ENCODE results near the gene TRMT61A. TPM values are rescaled to one million over a fixed set of nuclear protein-coding genes. Genes with fewer than 3 reads are reported as not detected.

Gene TRMT61A
- polyA plus RNA-seq, 3 donors, result 2.7 to 7.1 (median 3.4) TPM

DNA sequence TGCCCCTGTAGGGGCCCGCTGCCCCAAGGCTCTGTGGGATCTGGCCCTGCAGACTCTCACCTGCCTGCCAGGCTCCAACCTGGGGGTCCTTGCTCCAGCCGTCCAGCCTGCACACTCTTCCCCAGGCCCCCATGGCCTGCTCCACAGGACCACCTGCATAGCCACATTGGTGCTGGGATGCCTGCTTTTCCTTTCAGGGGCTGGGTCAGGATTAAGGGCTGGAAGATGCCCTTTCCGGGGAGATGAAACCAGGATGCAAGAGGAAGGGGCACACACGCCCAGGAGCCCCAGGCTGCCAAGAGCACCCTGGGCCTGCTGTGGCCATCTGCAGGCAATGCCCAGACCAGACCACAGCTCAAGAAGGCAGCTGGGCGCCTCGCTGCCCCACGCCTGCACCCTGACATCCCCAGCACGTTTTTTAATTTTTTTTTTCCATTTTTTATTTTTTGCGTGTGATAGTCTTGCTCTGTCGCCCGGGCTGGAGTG, 18.5 kb downstream of the TRMT61A start:
- Histone ChIP-seq H3K36me3 (replicated peaks in 1 of 2; ENCODE audit: control insufficient read depth in 1 of 2, insufficient read depth in 2 of 2, low read length in 2 of 2) (peaks cover 0 to 3% of the 10 kb centered on the region in 2 donors), H3K4me3 (replicated peaks in 1 of 3; ENCODE audit: low read depth in 2 of 3, low read length in 3 of 3) (no peak overlapping the region), H3K4me1 (ENCODE audit: control insufficient read depth in 1 of 2, insufficient read depth in 2 of 2, low read length in 2 of 2) (no peaks in the 10 kb centered on the region), H3K79me2 (ENCODE audit: insufficient read depth, low read length) (no peaks in the 10 kb centered on the region), H4K20me1 (ENCODE audit: insufficient read depth, low read length) (peaks cover 30% of the 10 kb centered on the region), H3K4me2 (replicated peaks; ENCODE audit: extremely low read depth, low read length, poor library complexity, severe bottlenecking) (no peak overlapping the region), H3K9me3 (replicated peaks in 1 of 2; ENCODE audit: control insufficient read depth in 1 of 2, insufficient read depth in 1 of 2, low read length in 2 of 2) (no peaks in the 10 kb centered on the region), H3K27ac (ENCODE audit: low read depth in 1 of 2, low read length in 2 of 2) (no peak overlapping the region), H3K27me3 (ENCODE audit: control insufficient read depth in 2 of 2, insufficient read depth in 2 of 2, low read length in 2 of 2) (no peaks in the 10 kb centered on the region), H2AFZ (ENCODE audit: insufficient read depth, low read depth, low read length, poor library complexity, severe bottlenecking) (no peak overlapping the region), H3K9ac (ENCODE audit: insufficient read depth, low read length, poor library complexity, severe bottlenecking) (no peak overlapping the region)
- Mint-ChIP-seq H3K27ac (peak overlapping the region in 1 of 7 donors; percentile 23), H3K4me1 (no peaks in the 10 kb centered on the region), H3K9me3 (no peaks in the 10 kb centered on the region), H3K36me3 (no peaks in the 10 kb centered on the region), H3K4me3 (no peak overlapping the region), H3K27me3 (ENCODE audit: low read depth in 3 of 3) (peaks cover 0 to 4% (median 2%) of the 10 kb centered on the region in 3 donors)
- no peak for DNase-seq
- WGBS (ENCODE audit: insufficient coverage), result 94% methylated on average over 11 of the region's 11 CpGs
- intact Hi-C loops (cut with micrococcal nuclease), result loop anchor here (2.0 to 5.0 kb wide), 2 partner anchors 45 to 47 kb away; no protein-coding TSS in a partner anchor
- TF ChIP-seq, protein P1, sequence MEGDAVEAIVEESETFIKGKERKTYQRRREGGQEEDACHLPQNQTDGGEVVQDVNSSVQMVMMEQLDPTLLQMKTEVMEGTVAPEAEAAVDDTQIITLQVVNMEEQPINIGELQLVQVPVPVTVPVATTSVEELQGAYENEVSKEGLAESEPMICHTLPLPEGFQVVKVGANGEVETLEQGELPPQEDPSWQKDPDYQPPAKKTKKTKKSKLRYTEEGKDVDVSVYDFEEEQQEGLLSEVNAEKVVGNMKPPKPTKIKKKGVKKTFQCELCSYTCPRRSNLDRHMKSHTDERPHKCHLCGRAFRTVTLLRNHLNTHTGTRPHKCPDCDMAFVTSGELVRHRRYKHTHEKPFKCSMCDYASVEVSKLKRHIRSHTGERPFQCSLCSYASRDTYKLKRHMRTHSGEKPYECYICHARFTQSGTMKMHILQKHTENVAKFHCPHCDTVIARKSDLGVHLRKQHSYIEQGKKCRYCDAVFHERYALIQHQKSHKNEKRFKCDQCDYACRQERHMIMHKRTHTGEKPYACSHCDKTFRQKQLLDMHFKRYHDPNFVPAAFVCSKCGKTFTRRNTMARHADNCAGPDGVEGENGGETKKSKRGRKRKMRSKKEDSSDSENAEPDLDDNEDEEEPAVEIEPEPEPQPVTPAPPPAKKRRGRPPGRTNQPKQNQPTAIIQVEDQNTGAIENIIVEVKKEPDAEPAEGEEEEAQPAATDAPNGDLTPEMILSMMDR (IDR thresholded peaks at IDR 0.05), result no peak

DNA sequence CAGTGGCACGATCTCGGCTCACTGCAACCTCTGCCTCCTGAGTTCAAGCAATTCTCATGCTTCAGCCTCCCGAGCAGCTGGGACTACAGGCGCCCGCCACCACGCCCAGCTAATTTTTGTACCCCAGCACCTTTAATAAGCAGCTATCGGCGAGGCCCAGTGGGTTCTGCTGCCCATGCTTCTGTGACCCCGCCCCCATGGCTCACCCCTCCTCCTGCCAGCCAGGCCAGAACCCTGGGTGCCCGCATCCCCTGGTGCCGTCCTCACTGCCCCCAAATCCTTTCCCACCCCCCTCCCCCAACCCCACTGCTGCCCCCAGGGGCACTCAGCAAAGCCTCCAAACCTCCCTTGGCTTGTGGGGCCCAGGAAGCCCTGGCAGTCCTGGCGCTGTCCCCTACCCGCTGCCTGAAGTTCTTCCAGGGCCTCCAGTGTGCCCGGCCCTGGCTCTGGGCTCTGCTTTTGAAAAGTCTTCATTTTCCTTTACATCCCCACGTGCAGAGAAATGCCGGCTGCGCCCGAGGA, 19.0 kb downstream of the TRMT61A start:
- peak overlapping the region in 2 of 7 donors; percentile 23 to 31 for H3K27ac Mint-ChIP-seq
- H3K4me3 Mint-ChIP-seq, result no peak overlapping the region
- DNase-seq, result no peak
- Histone ChIP-seq H4K20me1 (ENCODE audit: insufficient read depth, low read length) (peaks cover 33% of the 10 kb centered on the region), H3K4me3 (replicated peaks in 1 of 3; ENCODE audit: low read depth in 2 of 3, low read length in 3 of 3) (no peak overlapping the region), H3K36me3 (replicated peaks in 1 of 2; ENCODE audit: control insufficient read depth in 1 of 2, insufficient read depth in 2 of 2, low read length in 2 of 2) (peaks cover 0 to 8% of the 10 kb centered on the region in 2 donors), H3K27ac (ENCODE audit: low read depth in 1 of 2, low read length in 2 of 2) (no peak overlapping the region), H3K9ac (ENCODE audit: insufficient read depth, low read length, poor library complexity, severe bottlenecking) (no peak overlapping the region), H3K79me2 (ENCODE audit: insufficient read depth, low read length) (no peaks in the 10 kb centered on the region), H3K4me2 (replicated peaks; ENCODE audit: extremely low read depth, low read length, poor library complexity, severe bottlenecking) (no peak overlapping the region), H3K9me3 (replicated peaks in 1 of 2; ENCODE audit: control insufficient read depth in 1 of 2, insufficient read depth in 1 of 2, low read length in 2 of 2) (no peaks in the 10 kb centered on the region), H2AFZ (ENCODE audit: insufficient read depth, low read depth, low read length, poor library complexity, severe bottlenecking) (no peak overlapping the region), H3K4me1 (ENCODE audit: control insufficient read depth in 1 of 2, insufficient read depth in 2 of 2, low read length in 2 of 2) (no peaks in the 10 kb centered on the region), H3K27me3 (ENCODE audit: control insufficient read depth in 2 of 2, insufficient read depth in 2 of 2, low read length in 2 of 2) (no peaks in the 10 kb centered on the region)
- H3K27me3 Mint-ChIP-seq (ENCODE audit: low read depth in 3 of 3), result peaks cover 0 to 4% (median 1%) of the 10 kb centered on the region in 3 donors
- H3K4me1 Mint-ChIP-seq, result no peaks in the 10 kb centered on the region
- no peaks in the 10 kb centered on the region for H3K36me3 Mint-ChIP-seq
- no peaks in the 10 kb centered on the region for H3K9me3 Mint-ChIP-seq
- intact Hi-C loops (cut with micrococcal nuclease), result loop anchor here (2.0 to 5.0 kb wide), 2 partner anchors 46 to 47 kb away; no protein-coding TSS in a partner anchor
- TF ChIP-seq, protein P1 (IDR thresholded peaks at IDR 0.05), result no peak
- 94% methylated on average over 16 of the region's 18 CpGs for WGBS (ENCODE audit: insufficient coverage)
